ENCODE results near the gene MIF4GD. TPM values are rescaled to one million over a fixed set of nuclear protein-coding genes. Genes with fewer than 3 reads are reported as not detected.
A peak's percentile ranks its signal among the peaks of the same experiment; 100 is the strongest.
"Not testable (repeated sequence)": the region's sequence is repeated elsewhere in the genome, so short reads cannot be mapped to it uniquely, and the experiment has no call there.

The MIF4GD gene
- total RNA-seq, 2 donors from 2014 or later = 18.4 to 24.7 TPM

DNA sequence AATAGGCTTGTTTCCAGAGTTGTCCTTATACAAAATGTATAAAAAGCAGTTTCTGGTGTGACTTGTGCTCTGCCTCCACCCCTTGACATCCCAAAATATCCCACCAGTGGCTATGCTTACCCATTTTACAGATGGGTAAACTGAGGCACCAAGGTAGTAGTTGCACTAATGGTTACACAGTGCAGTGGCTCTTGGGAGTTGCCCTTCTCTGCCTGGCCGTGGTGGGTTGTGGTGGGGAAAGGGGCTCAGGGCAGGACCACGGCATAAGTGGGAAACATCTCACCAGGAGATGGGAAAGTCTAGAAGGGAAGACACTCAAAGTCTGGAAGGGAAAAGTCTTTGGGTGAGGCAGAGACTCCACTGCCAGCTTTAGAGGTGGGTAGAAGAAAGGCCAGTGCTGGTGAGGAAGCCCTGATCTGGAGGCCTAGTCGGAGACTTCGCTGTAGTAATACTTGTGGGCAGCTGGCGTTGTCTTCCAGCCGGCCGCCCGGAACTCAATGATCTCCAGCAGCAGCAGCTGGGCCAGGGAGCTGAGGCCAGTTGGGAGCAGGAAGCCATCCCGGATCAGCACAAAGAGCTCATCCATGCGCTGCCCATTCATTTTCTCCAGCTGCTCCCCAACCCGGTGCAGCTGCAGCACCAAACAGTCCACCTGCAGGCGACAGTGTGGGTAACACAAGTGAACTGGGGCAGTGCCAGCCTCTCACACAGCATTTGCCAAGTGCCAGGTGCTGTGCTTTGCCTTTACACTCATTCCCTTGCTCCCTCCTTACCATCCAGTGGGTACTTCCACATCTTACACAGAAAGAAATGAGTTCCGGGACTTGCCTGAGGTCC, 4.5 kb downstream of the MIF4GD start:
- no peak for DNase-seq
- no peak for ATAC-seq
- intact Hi-C loops (cut with DNase I, micrococcal nuclease) = no loop called here

DNA sequence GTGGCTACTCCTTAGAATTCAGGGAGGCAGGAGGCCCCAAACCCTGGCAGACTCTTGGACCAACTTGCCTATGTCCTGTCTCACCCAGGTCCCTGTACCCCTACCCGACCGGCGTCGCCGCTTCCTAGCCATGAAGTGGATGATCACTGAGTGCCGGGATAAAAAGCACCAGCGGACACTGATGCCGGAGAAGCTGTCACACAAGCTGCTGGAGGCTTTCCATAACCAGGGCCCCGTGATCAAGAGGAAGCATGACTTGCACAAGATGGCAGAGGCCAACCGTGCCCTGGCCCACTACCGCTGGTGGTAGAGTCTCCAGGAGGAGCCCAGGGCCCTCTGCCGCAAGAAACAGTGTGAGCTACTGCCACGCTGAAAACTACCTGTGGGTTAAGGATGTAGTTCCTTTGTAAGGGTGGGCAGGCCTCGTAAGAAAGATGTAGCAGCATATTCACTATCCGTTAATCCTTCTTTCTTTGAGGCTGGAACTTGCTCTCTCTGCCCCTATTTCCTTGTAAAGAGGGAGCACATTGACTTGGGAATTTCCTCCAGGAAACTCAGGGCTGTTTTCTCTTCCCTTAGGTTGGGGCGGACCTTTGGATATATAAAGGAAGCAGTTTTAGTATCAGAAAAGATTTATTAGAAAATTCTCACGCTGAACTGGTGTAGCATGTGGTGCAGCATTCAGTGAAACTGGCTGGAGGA, 5.3 kb downstream of the MIF4GD start:
- intact Hi-C loops (cut with DNase I, micrococcal nuclease) = no loop called here
- ATAC-seq (no peak), DNase-seq (no peak)

GRCh38 chr17:75263055-75263454, 8.0 kb downstream of the MIF4GD start:
- no peak for DNase-seq
- no peak for ATAC-seq
- intact Hi-C loops (cut with DNase I, micrococcal nuclease) = no loop called here

- no peak for DNase-seq
- ATAC-seq = peak; percentile 27
These were observed 8.9 kb downstream of the MIF4GD start for GRCh38 chr17:75262112-75262606.

GRCh38 chr17:75261336-75262111, 9.5 kb downstream of the MIF4GD start, which contains the start of the genes GGA3 and MRPS7:
Gene GGA3, minus strand, starts transcription at chr17:75261606. Its CDS starts 19 bp downstream, at chr17:75261587.
Gene MRPS7, plus strand, starts transcription at chr17:75261879. Its CDS starts 22 bp downstream, at chr17:75261901.
- intact Hi-C loops (cut with DNase I, micrococcal nuclease) = no loop called here
- ATAC-seq (peak; percentile 95), DNase-seq (peak; percentile 93 to 98)

More at GRCh38 chr17:75262112-75262606, 8.9 kb downstream of the MIF4GD start:
- intact Hi-C loops (cut with DNase I, micrococcal nuclease) = no loop called here

DNA sequence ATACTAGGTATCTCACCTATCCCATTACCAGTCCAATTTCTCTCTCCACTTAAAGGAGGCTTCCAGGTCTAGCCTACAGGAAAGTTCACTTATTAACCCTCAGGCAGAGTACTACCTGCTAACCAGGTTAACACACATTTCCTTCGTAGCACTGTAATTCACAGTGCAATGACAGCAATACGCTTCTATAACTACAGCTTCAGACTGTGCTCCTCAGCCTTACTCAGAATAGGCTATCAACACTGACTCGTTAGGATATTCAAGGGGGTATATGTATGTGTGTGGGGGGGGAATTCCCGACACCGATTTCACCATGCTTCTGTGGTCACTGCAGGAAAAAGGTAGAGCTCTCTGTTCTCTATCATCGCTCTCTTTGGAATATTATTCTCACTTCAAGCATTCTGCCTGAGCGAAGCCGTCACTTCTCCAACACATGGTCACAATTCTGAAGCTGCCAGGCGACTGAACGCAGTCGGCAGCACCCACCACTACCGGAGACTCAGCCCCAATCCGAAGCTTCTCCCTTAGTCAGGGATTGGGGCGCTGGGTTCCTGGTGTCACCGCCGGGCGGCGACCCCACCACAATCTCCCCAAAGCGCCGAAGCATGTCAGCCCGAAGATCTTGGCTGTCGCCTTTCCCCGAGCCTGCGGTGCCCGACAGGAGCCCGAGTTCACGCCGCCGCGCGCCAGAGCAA, 10.2 kb downstream of the MIF4GD start:
- peak; percentile 12 for ATAC-seq
- intact Hi-C loops (cut with DNase I, micrococcal nuclease) = no loop called here
- DNase-seq = no peak

GRCh38 chr17:75257228-75257627, 13.8 kb downstream of the MIF4GD start:
- ATAC-seq; intact Hi-C loops (cut with DNase I, micrococcal nuclease); DNase-seq: not testable (repeated sequence)

DNA sequence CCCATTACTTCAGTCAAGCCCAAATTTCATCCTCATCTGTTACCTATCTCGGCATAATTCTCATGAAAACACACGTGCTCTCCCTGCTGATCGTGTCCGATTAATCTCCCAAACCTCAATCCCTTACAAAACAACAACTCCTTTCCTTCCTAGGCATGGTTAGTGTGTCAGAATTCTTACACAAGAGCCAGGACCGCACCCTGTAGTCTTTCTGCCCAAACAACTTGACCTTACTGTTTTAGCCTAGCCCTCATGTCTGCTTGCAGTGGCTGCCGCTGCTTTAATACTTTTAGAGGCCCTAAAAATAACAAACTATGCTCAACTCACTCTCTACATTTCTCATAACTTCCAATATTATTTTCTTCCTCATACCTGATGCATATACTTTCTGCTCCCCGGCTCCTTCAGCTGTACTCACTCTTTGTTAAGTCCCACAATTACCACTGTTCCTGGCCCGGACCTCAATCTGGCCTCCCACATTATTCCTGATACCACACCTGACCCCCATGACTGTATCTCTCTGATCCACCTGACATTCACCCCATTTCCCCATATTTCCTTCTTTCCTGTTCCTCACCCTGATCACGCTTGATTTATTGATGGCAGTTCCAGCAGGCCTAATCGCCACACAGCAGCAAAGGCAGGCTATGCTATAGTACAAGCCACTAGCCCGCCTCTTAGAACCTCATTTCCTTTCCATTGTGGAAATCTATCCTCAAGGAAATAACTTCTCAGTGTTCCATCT, 14.9 kb downstream of the MIF4GD start:
- ATAC-seq; intact Hi-C loops (cut with DNase I, micrococcal nuclease): not testable (repeated sequence)

GRCh38 chr17:75252039-75252816, 18.8 kb downstream of the MIF4GD start:
- DNase-seq = no peak
- ATAC-seq = no peak
- intact Hi-C loops (cut with DNase I, micrococcal nuclease) = no loop called here

More for the DNA sequence above, 14.9 kb downstream of the MIF4GD start:
- not testable (repeated sequence) for DNase-seq

DNA sequence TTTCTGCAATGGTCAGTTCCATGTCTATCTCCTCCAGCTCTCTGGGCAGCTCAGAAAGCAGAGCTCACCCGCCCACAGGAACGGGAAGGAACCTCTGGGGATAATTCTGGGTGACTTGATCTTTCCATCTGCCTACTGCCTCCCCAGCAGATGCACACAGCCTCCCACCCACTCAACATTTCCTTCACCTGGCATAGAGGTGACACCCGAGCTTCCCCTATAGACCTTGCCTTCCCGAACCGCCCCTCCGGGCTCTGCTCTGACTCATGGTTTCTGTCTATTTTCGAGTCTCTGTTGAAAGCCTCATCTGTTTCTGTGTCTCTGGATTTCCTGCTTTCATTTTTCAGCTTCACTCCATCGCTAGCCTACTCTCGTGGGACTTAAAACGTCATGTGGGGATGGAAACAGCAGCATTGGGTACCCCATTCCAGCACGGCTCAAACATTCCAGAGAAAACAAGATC, 21.0 kb downstream of the MIF4GD start:
- DNase-seq = no peak
- peak; percentile 22 for ATAC-seq
- intact Hi-C loops (cut with DNase I, micrococcal nuclease) = no loop called here

DNA sequence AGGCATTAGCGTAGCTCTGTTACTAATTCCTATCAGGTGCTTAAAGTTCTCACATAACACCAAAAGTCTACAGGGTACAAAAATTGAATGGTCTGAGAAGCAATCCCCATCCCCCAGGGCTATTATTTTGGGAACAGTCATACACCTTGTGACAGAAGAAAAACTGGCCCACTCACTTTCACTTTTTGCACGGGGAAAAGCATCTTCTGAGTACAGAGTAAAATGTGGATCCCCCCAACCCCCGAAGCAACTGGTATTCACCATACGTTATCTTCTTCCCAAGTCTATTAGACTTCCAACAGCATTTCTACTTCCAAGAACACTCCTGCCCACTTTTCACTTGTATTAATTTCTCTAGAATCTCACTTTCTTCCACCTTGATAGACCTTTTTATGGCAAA, 21.5 kb downstream of the MIF4GD start:
- DNase-seq = no peak
- intact Hi-C loops (cut with DNase I, micrococcal nuclease) = no loop called here
- ATAC-seq = no peak

DNA sequence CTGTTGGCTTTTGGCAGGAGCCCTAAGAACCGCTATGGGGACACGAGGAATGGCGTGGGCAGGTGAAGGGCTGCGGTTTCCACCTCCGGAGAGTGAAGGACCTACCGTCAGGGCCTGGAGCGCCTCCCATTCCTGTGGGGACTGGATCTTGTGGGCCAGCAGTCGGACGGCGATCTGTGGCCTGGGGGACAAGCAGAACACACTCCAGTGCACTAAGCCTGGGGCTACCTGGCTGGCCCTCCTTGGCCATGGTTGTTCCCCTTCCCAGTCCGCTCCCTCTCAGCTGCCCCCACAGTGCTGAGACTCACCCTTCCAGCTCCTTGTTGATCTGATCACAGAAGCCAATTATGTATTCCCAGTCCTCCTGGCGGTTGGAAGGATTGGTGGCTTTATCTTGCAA, 24.6 kb downstream of the MIF4GD start:
- ATAC-seq (no peak), DNase-seq (no peak)
- intact Hi-C loops (cut with DNase I, micrococcal nuclease) = no loop called here

- intact Hi-C loops (cut with DNase I, micrococcal nuclease) = no loop called here
- ATAC-seq (no peak), DNase-seq (no peak)
These were observed 26.0 kb downstream of the MIF4GD start for GRCh38 chr17:75245011-75245410.

GRCh38 chr17:75244133-75244866, 26.7 kb downstream of the MIF4GD start:
- ATAC-seq = no peak
- no peak for DNase-seq

DNA sequence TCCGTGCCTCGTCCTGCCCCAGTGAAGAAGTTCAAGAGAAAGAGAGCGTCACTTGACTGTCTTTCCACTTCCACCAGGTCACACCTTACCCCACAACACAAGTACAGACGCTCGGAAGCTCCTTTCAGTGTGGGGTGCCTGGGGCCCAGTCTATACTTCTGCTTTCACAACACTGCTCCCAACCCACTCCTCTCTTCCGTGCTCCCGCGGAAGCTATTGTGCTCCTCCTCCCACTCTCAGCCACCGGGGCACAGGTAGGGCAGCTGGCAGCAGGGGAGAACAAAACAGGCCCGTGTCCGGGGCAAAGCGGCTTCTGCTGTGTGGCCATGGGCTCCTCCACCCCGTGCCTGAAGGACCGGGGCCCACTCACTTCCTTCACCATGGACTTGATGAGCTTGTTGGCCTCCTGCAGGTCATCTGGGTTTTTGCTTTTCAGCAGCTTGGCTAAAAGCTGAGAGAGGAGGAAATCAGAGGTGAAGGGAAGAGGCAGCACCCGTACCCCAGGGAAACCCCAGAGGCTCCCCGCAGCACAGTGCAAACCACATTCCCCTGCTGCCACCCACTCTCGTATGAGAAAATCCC, 28.5 kb downstream of the MIF4GD start:
- DNase-seq = no peak
- intact Hi-C loops (cut with DNase I, micrococcal nuclease) = no loop called here
- ATAC-seq = no peak

More at GRCh38 chr17:75244133-75244866, 26.7 kb downstream of the MIF4GD start:
- intact Hi-C loops (cut with DNase I, micrococcal nuclease) = no loop called here

GRCh38 chr17:75241996-75242460, 29.0 kb downstream of the MIF4GD start:
- intact Hi-C loops (cut with DNase I, micrococcal nuclease) = no loop called here
- no peak for DNase-seq
- ATAC-seq = no peak
